Right lung (tissue), 5 donors: ENCODE data around the gene PALD1. TPM values are rescaled to one million over a fixed set of nuclear protein-coding genes. Genes with fewer than 3 reads are reported as not detected.
"Not testable (repeated sequence)": the region's sequence is repeated elsewhere in the genome, so short reads cannot be mapped to it uniquely, and the experiment has no call there.

ENCODE experiments used
- DNase-seq, 2 donors: peaks; one replicate each; pipeline ENCODE4 v3.0.0-alpha.2; 2013
- polyA plus RNA-seq, 5 donors: library from polyadenylated mRNA; unstranded; fragments of 120-200 nt; gene quantifications; one replicate each; pipeline versions ENCODE4 v1.2.1 to v1.2.3, GENCODE V29; 2013; ENCODE audit warnings: inconsistent platforms in 1 of 5, low replicate concordance in 1 of 5; ENCODE audit not compliant: insufficient read length in 5 of 5, insufficient read depth in 1 of 5

PALD1 gene
- polyA plus RNA-seq, 5 donors = 18.0 to 33.6 (median 24.7) TPM

GRCh38 chr10:70604106-70604505, 125.5 kb downstream of the PALD1 start:
- no peak for DNase-seq

- no peak for DNase-seq
Measured at GRCh38 chr10:70605161-70605560, 126.6 kb downstream of the PALD1 start.

DNA sequence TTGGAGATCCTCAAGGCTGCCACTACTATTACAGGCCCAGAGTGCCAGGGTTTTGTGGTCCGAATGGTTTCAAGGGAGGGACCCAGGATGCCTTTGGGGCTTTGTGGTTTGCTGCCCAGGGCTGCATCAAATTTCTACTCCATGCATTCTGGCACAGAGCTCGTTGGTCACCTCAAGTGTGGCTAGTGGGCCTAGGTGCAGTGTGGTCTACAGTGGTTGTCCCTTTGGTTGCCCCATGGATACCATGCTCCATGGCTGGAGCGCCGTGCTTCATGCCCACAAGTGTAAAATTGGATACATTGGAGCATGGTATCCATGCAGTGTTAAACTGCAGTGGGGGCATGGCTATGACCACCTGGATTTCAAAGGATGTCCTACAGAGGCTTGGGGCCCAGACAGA, 129.4 kb downstream of the PALD1 start:
- no peak for DNase-seq

DNA sequence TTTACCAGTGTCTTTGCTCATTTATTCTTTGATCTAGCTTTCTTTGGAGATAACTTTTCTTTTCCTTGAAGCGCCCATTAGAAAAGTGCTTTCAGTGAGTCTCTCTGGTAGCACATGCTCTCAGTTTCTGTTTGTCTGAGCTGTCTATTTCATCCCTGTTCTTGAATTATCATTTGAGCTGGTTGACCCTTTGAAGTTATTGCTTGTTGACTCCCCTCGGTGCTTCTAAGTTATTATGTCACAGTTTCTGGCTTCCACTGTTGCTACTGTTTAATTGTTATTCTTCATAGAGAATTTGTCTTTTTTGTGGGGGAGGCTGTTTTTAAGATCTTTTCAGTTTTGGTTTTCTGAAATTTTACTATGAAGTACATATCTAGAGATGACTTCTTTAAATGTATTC, 135.4 kb downstream of the PALD1 start:
- DNase-seq = no peak

GRCh38 chr10:70614364-70614763, 135.8 kb downstream of the PALD1 start:
- not testable (repeated sequence) for DNase-seq

DNA sequence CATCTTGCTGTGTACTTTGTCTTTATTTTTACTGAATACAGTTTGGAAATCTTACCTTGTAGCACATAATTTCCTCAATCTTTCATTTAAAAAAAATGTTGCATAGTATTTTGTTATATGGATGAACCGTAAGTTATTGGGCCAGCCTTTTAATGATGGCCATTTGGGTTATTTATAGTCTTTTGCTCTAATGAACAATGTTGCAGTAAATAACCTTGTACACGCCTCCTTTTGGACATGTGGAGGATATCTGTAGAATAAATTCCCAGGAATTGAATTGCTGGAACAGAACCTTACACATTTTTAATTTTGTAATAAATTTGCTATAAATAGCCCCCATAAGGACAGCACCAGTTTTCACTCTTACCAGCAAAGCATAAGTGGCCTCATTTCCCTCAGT, 136.6 kb downstream of the PALD1 start:
- DNase-seq = no peak

DNA sequence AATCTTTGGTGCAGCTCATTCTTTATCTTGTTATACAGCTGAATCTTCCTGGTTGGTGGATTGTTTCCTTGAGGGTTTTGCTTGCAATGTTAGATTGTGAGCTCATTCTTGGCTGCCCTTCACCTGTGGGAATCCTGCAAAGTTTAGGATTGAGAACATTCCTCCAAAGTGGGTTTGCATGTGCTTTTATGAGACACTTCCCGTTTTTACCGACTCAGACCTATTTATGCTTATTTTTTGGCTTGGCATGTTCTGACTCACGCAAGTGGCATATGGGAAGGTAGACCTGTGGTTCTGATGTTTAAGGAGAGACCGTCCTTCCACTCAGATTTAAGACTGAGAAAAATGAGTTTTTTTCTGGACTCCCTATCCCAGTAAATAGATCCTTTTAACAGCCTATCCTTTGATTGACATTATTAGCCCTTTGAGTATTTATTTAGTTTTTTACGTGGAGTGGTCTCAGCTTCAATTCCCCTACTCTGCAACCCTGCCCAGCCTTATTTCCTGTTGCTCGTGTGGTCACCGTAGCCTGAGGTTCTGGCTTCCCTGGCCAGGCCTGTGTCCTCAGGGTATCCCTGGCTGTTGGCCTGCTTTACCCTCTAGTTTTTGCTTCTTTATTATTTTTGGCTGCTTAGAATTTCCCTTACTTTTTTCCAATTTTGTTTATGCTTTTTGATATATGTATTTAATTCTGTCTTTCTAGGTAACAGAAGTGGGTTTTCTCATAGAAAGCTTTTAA, 137.4 kb downstream of the PALD1 start:
- DNase-seq = no peak

DNA sequence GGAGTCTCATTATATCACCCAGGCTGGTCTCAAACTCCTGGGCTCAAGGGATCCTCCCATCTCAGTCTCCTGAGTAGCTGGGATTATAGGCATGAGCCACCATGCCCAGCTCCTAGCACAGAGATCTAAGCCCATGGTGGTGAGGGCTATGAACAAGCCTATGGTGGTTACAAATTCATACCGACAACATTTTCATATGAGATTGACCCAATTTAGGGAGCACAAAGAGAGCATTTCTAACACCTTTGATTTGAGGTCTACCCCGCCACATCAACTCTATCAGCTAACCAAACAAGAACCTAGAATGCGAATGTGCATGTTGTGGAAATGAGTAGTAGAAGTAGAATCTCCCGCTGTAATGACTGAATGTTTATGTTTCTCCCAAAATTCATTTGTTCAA, 138.2 kb downstream of the PALD1 start:
- no peak for DNase-seq

Other genes starting within 250 kb of the PALD1 start
- 100 to 1,000 TPM; 111 to 148 (median 121) TPM for gene PPA1, start 245.3 kb upstream of the PALD1 start, polyA plus RNA-seq
- under 1 TPM; 0.22 to 0.66 (median 0.44) TPM for gene NPFFR1, start 194.8 kb upstream of the PALD1 start, polyA plus RNA-seq
- gene LRRC20, start 96.1 kb upstream of the PALD1 start, polyA plus RNA-seq = 10 to 100 TPM; 12.6 to 16.8 (median 12.8) TPM
- 10 to 100 TPM; 60.3 to 77.1 (median 70.6) TPM for gene EIF4EBP2, start 74.6 kb upstream of the PALD1 start, polyA plus RNA-seq
- under 1 TPM; 0.42 to 0.82 (median 0.63) TPM for gene NODAL, start 37.1 kb upstream of the PALD1 start, polyA plus RNA-seq
- 1 to 10 TPM; 2.6 to 5.2 (median 3.0) TPM for gene PRF1, start 124.0 kb downstream of the PALD1 start, polyA plus RNA-seq
- 1 to 10 TPM; 5.2 to 9.5 (median 7.4) TPM for gene ADAMTS14, start 193.7 kb downstream of the PALD1 start, polyA plus RNA-seq